HepG2 (cell line): Measurements from ENCODE around the gene CLDN19. TPM values are rescaled to one million over a fixed set of nuclear protein-coding genes. Genes with fewer than 3 reads are reported as not detected.
A peak's percentile ranks its signal among the peaks of the same experiment; 100 is the strongest.

Experiments
- ATAC-seq: fragments of 200-7000 bp; cut with Tn5 transposase; 3 replicates; pipeline ENCODE4 v1.9.1; 2020; ENCODE audit warnings: mild to moderate bottlenecking, moderate library complexity
- BruUV-seq: library from RNA; stranded (reverse); fragments of 400-500 nt; replicated peaks from 2 replicates; lab custom pipeline; 2021; lab: Mats Ljungman, UMichigan
- CTCF ChIA-PET: fragments of 300-600 bp; formaldehyde crosslinking; extraction: SDS; loops from one replicate; lab custom pipeline; 2021; ENCODE audit warnings: low total read pairs, inconsistent platforms, low intra/inter-chr PET ratio; lab: Yijun Ruan, JAX
- POLR2A ChIA-PET: fragments of 350-600 bp; sonication (Branson Sonifier 250); formaldehyde crosslinking; loops from one replicate; lab custom pipeline; 2020; ENCODE audit warnings: antibody characterized with exemption, inconsistent platforms; lab: Yijun Ruan, JAX
- DNase-seq: peaks from one replicate; pipeline ENCODE4 v3.0.0-alpha.2; 2015; ENCODE audit warnings: low spot score
- FAIRE-seq: peaks from 3 replicates; lab custom pipeline; 2011; peaks lifted over from hg19 to GRCh38; lab: Jason Lieb, UNC
- H2AFZ ChIP-seq: one replicate; pipeline ENCODE4 v1.6.1; 2011; ENCODE audit warnings: low read length, inconsistent platforms
- H3K27ac ChIP-seq: fragments of 300-600 bp; 3 replicates; pipeline ENCODE4 v1.8.0; 2011; ENCODE audit warnings: mixed run types, mild to moderate bottlenecking, mixed read lengths, low read length, inconsistent platforms; ENCODE audit not compliant: insufficient read depth; ENCODE audit errors: extremely low read length
- H3K27me3 ChIP-seq, 2 experiments: fragments of 200-600 bp in 1 of 2; 2 replicates in 1 of 2; 3 replicates in 1 of 2; pipeline versions ENCODE4 v1.6.0 to v1.8.0; 2011; ENCODE audit warnings: low read length in 2 of 2, mild to moderate bottlenecking in 2 of 2, moderate library complexity in 2 of 2, inconsistent platforms in 1 of 2; ENCODE audit not compliant: insufficient read depth in 2 of 2, control insufficient read depth in 1 of 2
- H3K36me3 ChIP-seq, 2 experiments: fragments of 200-600 bp in 1 of 2; replicated peaks in 1 of 2; 2 replicates in 1 of 2; 3 replicates in 1 of 2; pipeline versions ENCODE4 v1.5.1 to v1.8.0; 2011; ENCODE audit warnings: low read length in 2 of 2, inconsistent platforms in 1 of 2; ENCODE audit not compliant: insufficient read depth in 2 of 2, control insufficient read depth in 1 of 2
- H3K4me1 ChIP-seq: 2 replicates; pipeline ENCODE4 v1.5.1; 2012; ENCODE audit warnings: low read length, inconsistent platforms; ENCODE audit not compliant: insufficient read depth
- H3K4me2 ChIP-seq: 2 replicates; pipeline ENCODE4 v1.6.0; 2011; ENCODE audit warnings: low read depth, low read length, inconsistent platforms
- H3K4me3 ChIP-seq, 3 experiments: fragments of 200-600 bp in 1 of 3; sonication (generic), shearing (Covaris generic) in 1 of 3; replicated peaks in 1 of 3; 2 replicates each; pipeline ENCODE4 v1.5.1; 2011 to 2016; ENCODE audit warnings: low read length in 3 of 3, inconsistent platforms in 2 of 3, low read depth in 2 of 3, mild to moderate bottlenecking in 2 of 3, control low read depth in 1 of 3, mixed read lengths in 1 of 3; ENCODE audit not compliant: insufficient read depth in 1 of 3
- H3K79me2 ChIP-seq: one replicate; pipeline ENCODE4 v1.6.1; 2011; ENCODE audit warnings: low read length, inconsistent platforms; ENCODE audit not compliant: insufficient read depth
- H3K9ac ChIP-seq: 2 replicates; pipeline ENCODE4 v1.6.0; 2011; ENCODE audit warnings: mild to moderate bottlenecking, low read depth, low read length, inconsistent platforms; ENCODE audit not compliant: insufficient read depth
- H3K9me3 ChIP-seq: 2 replicates; pipeline ENCODE4 v1.5.1; 2012; ENCODE audit warnings: mild to moderate bottlenecking, low read length
- H4K20me1 ChIP-seq: 2 replicates; pipeline ENCODE4 v1.6.0; 2011; ENCODE audit warnings: inconsistent platforms, mild to moderate bottlenecking, low read length, moderate library complexity; ENCODE audit not compliant: insufficient read depth
- ASH2L ChIP-seq: fragments of 300-600, 200-600 bp; sonication (generic); IDR thresholded peaks from 2 replicates; pipeline ENCODE4 v1.7.0; 2017; ENCODE audit warnings: low read depth, mild to moderate bottlenecking, moderate library complexity, mixed read lengths, low read length; ENCODE audit not compliant: insufficient read length
- CTCF ChIP-seq: sonication (generic); formaldehyde crosslinking; IDR thresholded peaks from 2 replicates; pipeline ENCODE4 v1.5.0; 2020; ENCODE audit warnings: mild to moderate bottlenecking, missing genetic modification reagents, moderate library complexity
- HINFP ChIP-seq: sonication (generic); formaldehyde crosslinking; IDR thresholded peaks from 2 replicates; pipeline ENCODE4 v1.4.0; 2020; ENCODE audit warnings: low read depth, mild to moderate bottlenecking, missing genetic modification reagents
- RERE ChIP-seq: IDR thresholded peaks from 2 replicates; pipeline ENCODE4 v1.6.1; 2016; ENCODE audit warnings: low read depth, missing genetic modification reagents, missing compliant biosample characterization
- SNAI1 ChIP-seq: sonication (generic); formaldehyde crosslinking; IDR thresholded peaks from 2 replicates; pipeline ENCODE4 v1.5.0; 2020; ENCODE audit warnings: mild to moderate bottlenecking, missing genetic modification reagents, borderline replicate concordance
- SRY ChIP-seq: sonication (generic); formaldehyde crosslinking; IDR thresholded peaks from 2 replicates; pipeline ENCODE4 v1.8.0; 2022; ENCODE audit warnings: mild to moderate bottlenecking, missing genetic modification reagents
- STAG1 ChIP-seq: sonication (generic); formaldehyde crosslinking; IDR thresholded peaks from 2 replicates; pipeline ENCODE4 v1.4.0; 2020; ENCODE audit warnings: missing genetic modification reagents
- ZNF12 ChIP-seq: sonication (generic); formaldehyde crosslinking; IDR thresholded peaks from 2 replicates; pipeline ENCODE4 v1.5.0; 2020; ENCODE audit warnings: missing genetic modification reagents
- ZNF33B ChIP-seq: sonication (generic); formaldehyde crosslinking; IDR thresholded peaks from 2 replicates; pipeline ENCODE4 v1.5.1; 2020; ENCODE audit warnings: mild to moderate bottlenecking, missing genetic modification reagents
- ZNF570 ChIP-seq: sonication (generic); formaldehyde crosslinking; IDR thresholded peaks from 2 replicates; pipeline ENCODE4 v1.4.0; 2020; ENCODE audit warnings: mild to moderate bottlenecking, missing genetic modification reagents, borderline replicate concordance
- WGBS: methylation state at CpG from one replicate; pipeline ENCODE4 v1.1.6; 2017; ENCODE audit warnings: low lambda C conversion rate; 5-methylcytosine and 5-hydroxymethylcytosine counted together
- in situ Hi-C: cut with HindIII; loops from 2 replicates; pipeline ENCODE4 v1.10.0; 2017; ENCODE audit warnings: low pct_unique_long_range_greater_than_20kb; ENCODE audit not compliant: extremely low pct_ligation_motif_present
- intact Hi-C: fragments of 100-400 bp; cut with micrococcal nuclease; formaldehyde crosslinking; loops from one replicate; pipeline ENCODE4 v1.10.0; 2022; ENCODE audit not compliant: unreplicated experiment
- polyA plus RNA-seq, 8 experiments: library from polyadenylated mRNA; depleted of rRNA in 3 of 8; stranded (reverse) in 7 of 8; unstranded in 1 of 8; fragments of >200 nt; fragmentation: Illumina TruSeq in 4 of 8; extraction: Trizol in 4 of 8; gene quantifications; 2 replicates each; pipeline versions ENCODE4 v1.2.1 to v1.2.3, GENCODE V29; 2011 to 2016; ENCODE audit warnings: low read depth in 4 of 8, missing spikeins in 1 of 8, mixed read lengths in 1 of 8; ENCODE audit not compliant: insufficient read depth in 1 of 8
- total RNA-seq, 5 experiments: library from RNA; depleted of rRNA; stranded (reverse); fragments of >200 nt; fragmentation: Illumina TruSeq; extraction: Trizol; gene quantifications; 2 replicates each; pipeline ENCODE4 v1.2.3, GENCODE V29; 2016; ENCODE audit warnings: low read depth in 1 of 5

CLDN19 gene
- total and polyA plus RNA-seq, 2 of the 13 experiments (the other 11 are each of a cell fraction or from before 2014, with no cell fraction given), result 5.0 to 7.6 TPM

- intact Hi-C loops, result no loop called here
- TF ChIP-seq CTCF (CRISPR knock-in tag), result 0 out of 2 replicates have a peak, but pooled peaks have one; percentile 11
- TF ChIP-seq HINFP, result no peak
- no peak for TF ChIP-seq ZNF33B (CRISPR knock-in tag)
- no peak for TF ChIP-seq RERE
- TF ChIP-seq SNAI1 (CRISPR knock-in tag), result no peak
- TF ChIP-seq ZNF12 (CRISPR knock-in tag), result peak; percentile 94
- no peak for TF ChIP-seq SRY
- no peak for TF ChIP-seq ZNF570
- peak; percentile 30 for TF ChIP-seq ASH2L
- TF ChIP-seq STAG1 (CRISPR knock-in tag), result peak; percentile 15; the same call in 1 of the 2 replicates
- no peak overlapping the region for H2AFZ ChIP-seq
- ChIA-PET POLR2A (interaction anchor here (3.0 kb wide), 1 partner anchor 8 kb away, joined by 21 read pairs; the partner anchor contains the start of gene YBX1), CTCF (interaction anchor here (1.8 kb wide), 1 partner anchor 112 kb away, joined by 7 read pairs; no protein-coding TSS in a partner anchor)
- H3K4me1 ChIP-seq, result peaks cover 80% of the 10 kb centered on the region
- H3K36me3 ChIP-seq, result peaks cover 13 to 43% of the 10 kb centered on the region in 2 experiments
- peak overlapping the region; percentile 11 for H3K4me2 ChIP-seq
- FAIRE-seq, result no peak
- H3K79me2 ChIP-seq, result peaks cover 100% of the 10 kb centered on the region
- no peaks in the 10 kb centered on the region for H3K9me3 ChIP-seq
- no peak overlapping the region for H3K4me3 ChIP-seq
- ATAC-seq, result peak; percentile 35
- 67% methylated on average over 1 of the region's 1 CpG for WGBS
- H4K20me1 ChIP-seq, result peaks cover 96% of the 10 kb centered on the region
- DNase-seq, result no peak
- no peak overlapping the region for H3K27ac ChIP-seq
- in situ Hi-C loops, result no loop called here
- no peak overlapping the region for H3K9ac ChIP-seq
- no peaks in the 10 kb centered on the region for H3K27me3 ChIP-seq
- BruUV-seq, result no TSS peak
Observed at GRCh38 chr1:42690477-42691156, 49.4 kb downstream of the CLDN19 start.
